Measurements from ENCODE around the gene NCAM2.

The NCAM2 gene

GRCh38 chr21:21468003-21468402 lies 469.8 kb downstream of the NCAM2 start:
- DNase-seq: no peak

- no peak for DNase-seq
Observed at GRCh38 chr21:21481239-21481638, 483.0 kb downstream of the NCAM2 start.

GRCh38 chr21:21508859-21509258 lies 510.6 kb downstream of the NCAM2 start:
- DNase-seq: no peak

GRCh38 chr21:21530680-21531079 lies 532.5 kb downstream of the NCAM2 start:
- no peak for DNase-seq

- DNase-seq: no peak
Observed at GRCh38 chr21:21547368-21547953, 549.3 kb downstream of the NCAM2 start.

- no peak for DNase-seq
Observed at GRCh38 chr21:21559285-21560045, 561.3 kb downstream of the NCAM2 start.

Measured in NCI-H2081 treated with DMSO at 0.1 percent for 48 hours (cell line).